ENCODE data around the gene HELQ.

DNA sequence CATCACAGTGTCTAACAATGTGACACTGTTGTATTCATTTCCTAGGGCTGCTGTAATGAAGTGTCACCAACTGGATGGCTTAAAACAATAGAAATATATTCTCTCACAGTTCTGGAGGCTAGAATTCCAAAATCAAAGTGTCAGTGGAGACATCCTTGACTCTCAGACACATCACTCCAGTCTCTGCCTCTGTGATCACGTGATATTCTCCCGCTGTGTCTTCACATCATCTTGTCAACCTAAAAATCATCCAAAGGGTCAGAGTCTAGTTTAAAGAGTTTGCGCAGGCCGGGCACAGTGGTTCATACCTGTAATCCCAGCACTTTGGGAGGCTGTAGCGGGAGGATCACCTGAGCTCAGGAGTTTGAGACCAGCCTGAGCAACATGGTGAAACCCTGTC, 84.4 kb downstream of the HELQ start:
- TF ChIP-seq POLR2A (IDR thresholded peaks at IDR 0.05; ENCODE audit: low read depth, low read length): no peak
- TF ChIP-seq POLR2AphosphoS5 (IDR thresholded peaks at IDR 0.05; ENCODE audit: low read depth, low read length): no peak
- TF ChIP-seq TAF1 (IDR thresholded peaks at IDR 0.05; ENCODE audit: borderline replicate concordance, low read depth, low read length): no peak
